Liver (tissue), 3 donors: Measurements from ENCODE around the gene ITPK1.

Source experiments
- GABPA ChIP-seq, 2 donors: IDR thresholded peaks in 1 of 2; conservative IDR thresholded peaks in 1 of 2; 2 replicates each; pipeline ENCODE4 v1.6.1; 2016; ENCODE audit warnings: antibody characterized with exemption in 2 of 2, mild to moderate bottlenecking in 1 of 2, moderate library complexity in 1 of 2
- JUND ChIP-seq, 2 donors: IDR thresholded peaks; 2 replicates each; pipeline ENCODE4 v1.6.1; 2016; ENCODE audit warnings: antibody characterized with exemption in 2 of 2
- RAD21 ChIP-seq, 2 donors: IDR thresholded peaks; 2 replicates each; pipeline ENCODE4 v1.6.1; 2016; ENCODE audit warnings: antibody characterized with exemption in 2 of 2, mild to moderate bottlenecking in 2 of 2
- TAF1 ChIP-seq: conservative IDR thresholded peaks from 2 replicates; pipeline ENCODE4 v1.6.1; 2016; ENCODE audit warnings: antibody characterized with exemption, mild to moderate bottlenecking
- TF ChIP-seq, protein P1 (sequence below): fragments of 150-350 bp; IDR thresholded peaks from 2 replicates; pipeline ENCODE4 v1.5.1; 2017; ENCODE audit warnings: improper control_type of control experiment, low read depth, low read length; ENCODE audit not compliant: missing input control
- TF ChIP-seq, protein P2 (sequence below): IDR thresholded peaks from 2 replicates; pipeline ENCODE4 v1.6.1; 2016; ENCODE audit warnings: antibody characterized with exemption
- TF ChIP-seq, protein P3 (sequence below): IDR thresholded peaks from 2 replicates; pipeline ENCODE4 v1.6.1; 2016; ENCODE audit warnings: antibody characterized with exemption
- TF ChIP-seq, protein P4 (sequence below): IDR thresholded peaks from 2 replicates; pipeline ENCODE4 v1.6.1; 2016; ENCODE audit warnings: antibody characterized with exemption
- TF ChIP-seq, protein P5 (sequence below): IDR thresholded peaks from 2 replicates; pipeline ENCODE4 v1.6.1; 2016; ENCODE audit warnings: antibody characterized with exemption, mild to moderate bottlenecking
- donor health status: healthy.
- donor health status: healthy.

DNA sequence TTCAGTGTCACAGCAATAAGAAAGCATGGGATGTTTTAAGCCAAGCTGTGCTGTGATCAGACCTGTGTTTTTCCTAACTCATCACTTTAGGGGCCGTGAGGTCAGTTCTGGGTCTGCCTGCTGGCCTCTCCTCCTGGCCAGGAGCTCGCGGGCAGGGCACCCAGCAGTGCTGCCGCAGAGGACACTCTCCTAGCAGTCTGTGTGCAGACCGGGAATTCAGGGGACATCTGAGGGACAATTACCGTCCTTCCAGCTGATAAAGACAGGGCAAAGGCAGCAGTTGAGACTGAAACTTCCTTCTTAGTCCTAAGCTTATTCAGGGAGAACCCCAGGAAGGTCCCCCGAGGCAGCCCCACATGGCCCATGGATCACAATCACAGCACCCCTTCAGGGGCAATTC lies 103.2 kb downstream of the ITPK1 start:
- no peak for TF ChIP-seq TAF1
- TF ChIP-seq, protein P1, sequence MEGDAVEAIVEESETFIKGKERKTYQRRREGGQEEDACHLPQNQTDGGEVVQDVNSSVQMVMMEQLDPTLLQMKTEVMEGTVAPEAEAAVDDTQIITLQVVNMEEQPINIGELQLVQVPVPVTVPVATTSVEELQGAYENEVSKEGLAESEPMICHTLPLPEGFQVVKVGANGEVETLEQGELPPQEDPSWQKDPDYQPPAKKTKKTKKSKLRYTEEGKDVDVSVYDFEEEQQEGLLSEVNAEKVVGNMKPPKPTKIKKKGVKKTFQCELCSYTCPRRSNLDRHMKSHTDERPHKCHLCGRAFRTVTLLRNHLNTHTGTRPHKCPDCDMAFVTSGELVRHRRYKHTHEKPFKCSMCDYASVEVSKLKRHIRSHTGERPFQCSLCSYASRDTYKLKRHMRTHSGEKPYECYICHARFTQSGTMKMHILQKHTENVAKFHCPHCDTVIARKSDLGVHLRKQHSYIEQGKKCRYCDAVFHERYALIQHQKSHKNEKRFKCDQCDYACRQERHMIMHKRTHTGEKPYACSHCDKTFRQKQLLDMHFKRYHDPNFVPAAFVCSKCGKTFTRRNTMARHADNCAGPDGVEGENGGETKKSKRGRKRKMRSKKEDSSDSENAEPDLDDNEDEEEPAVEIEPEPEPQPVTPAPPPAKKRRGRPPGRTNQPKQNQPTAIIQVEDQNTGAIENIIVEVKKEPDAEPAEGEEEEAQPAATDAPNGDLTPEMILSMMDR = no peak
- TF ChIP-seq GABPA (IDR thresholded peaks at IDR 0.05 in 1 of 2, conservative IDR thresholded peaks at IDR 0.05 in 1 of 2) = no peak
- TF ChIP-seq RAD21 (IDR thresholded peaks at IDR 0.05) = no peak
- TF ChIP-seq JUND (IDR thresholded peaks at IDR 0.05) = no peak
- TF ChIP-seq, protein P2, sequence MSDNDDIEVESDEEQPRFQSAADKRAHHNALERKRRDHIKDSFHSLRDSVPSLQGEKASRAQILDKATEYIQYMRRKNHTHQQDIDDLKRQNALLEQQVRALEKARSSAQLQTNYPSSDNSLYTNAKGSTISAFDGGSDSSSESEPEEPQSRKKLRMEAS = no peak
- TF ChIP-seq, protein P3, sequence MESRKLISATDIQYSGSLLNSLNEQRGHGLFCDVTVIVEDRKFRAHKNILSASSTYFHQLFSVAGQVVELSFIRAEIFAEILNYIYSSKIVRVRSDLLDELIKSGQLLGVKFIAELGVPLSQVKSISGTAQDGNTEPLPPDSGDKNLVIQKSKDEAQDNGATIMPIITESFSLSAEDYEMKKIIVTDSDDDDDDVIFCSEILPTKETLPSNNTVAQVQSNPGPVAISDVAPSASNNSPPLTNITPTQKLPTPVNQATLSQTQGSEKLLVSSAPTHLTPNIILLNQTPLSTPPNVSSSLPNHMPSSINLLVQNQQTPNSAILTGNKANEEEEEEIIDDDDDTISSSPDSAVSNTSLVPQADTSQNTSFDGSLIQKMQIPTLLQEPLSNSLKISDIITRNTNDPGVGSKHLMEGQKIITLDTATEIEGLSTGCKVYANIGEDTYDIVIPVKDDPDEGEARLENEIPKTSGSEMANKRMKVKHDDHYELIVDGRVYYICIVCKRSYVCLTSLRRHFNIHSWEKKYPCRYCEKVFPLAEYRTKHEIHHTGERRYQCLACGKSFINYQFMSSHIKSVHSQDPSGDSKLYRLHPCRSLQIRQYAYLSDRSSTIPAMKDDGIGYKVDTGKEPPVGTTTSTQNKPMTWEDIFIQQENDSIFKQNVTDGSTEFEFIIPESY = no peak
- TF ChIP-seq, protein P4, sequence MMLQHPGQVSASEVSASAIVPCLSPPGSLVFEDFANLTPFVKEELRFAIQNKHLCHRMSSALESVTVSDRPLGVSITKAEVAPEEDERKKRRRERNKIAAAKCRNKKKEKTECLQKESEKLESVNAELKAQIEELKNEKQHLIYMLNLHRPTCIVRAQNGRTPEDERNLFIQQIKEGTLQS = no peak
- TF ChIP-seq, protein P5, sequence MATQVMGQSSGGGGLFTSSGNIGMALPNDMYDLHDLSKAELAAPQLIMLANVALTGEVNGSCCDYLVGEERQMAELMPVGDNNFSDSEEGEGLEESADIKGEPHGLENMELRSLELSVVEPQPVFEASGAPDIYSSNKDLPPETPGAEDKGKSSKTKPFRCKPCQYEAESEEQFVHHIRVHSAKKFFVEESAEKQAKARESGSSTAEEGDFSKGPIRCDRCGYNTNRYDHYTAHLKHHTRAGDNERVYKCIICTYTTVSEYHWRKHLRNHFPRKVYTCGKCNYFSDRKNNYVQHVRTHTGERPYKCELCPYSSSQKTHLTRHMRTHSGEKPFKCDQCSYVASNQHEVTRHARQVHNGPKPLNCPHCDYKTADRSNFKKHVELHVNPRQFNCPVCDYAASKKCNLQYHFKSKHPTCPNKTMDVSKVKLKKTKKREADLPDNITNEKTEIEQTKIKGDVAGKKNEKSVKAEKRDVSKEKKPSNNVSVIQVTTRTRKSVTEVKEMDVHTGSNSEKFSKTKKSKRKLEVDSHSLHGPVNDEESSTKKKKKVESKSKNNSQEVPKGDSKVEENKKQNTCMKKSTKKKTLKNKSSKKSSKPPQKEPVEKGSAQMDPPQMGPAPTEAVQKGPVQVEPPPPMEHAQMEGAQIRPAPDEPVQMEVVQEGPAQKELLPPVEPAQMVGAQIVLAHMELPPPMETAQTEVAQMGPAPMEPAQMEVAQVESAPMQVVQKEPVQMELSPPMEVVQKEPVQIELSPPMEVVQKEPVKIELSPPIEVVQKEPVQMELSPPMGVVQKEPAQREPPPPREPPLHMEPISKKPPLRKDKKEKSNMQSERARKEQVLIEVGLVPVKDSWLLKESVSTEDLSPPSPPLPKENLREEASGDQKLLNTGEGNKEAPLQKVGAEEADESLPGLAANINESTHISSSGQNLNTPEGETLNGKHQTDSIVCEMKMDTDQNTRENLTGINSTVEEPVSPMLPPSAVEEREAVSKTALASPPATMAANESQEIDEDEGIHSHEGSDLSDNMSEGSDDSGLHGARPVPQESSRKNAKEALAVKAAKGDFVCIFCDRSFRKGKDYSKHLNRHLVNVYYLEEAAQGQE = no peak
